GM18907 (cell line): ENCODE data around the gene PCDH9.
"Not testable (repeated sequence)": the region's sequence is repeated elsewhere in the genome, so short reads cannot be mapped to it uniquely, and the experiment has no call there.

Experiments
- ATAC-seq: cut with Tn5 transposase; IDR thresholded peaks from one replicate; pipeline ENCODE4 v1.9.1; 2021; ENCODE audit warnings: mild to moderate bottlenecking, moderate library complexity; ENCODE audit not compliant: unreplicated experiment

The PCDH9 gene

GRCh38 chr13:66634384-66634783, 595.8 kb downstream of the PCDH9 start:
- no peak for ATAC-seq

- ATAC-seq = no peak
Observed at GRCh38 chr13:66627512-66627911, 602.6 kb downstream of the PCDH9 start.

GRCh38 chr13:66624302-66624701, 605.8 kb downstream of the PCDH9 start:
- no peak for ATAC-seq

- no peak for ATAC-seq
Observed at GRCh38 chr13:66623129-66623820, 606.9 kb downstream of the PCDH9 start.

GRCh38 chr13:66621906-66622447, 608.2 kb downstream of the PCDH9 start:
- ATAC-seq = not testable (repeated sequence)

GRCh38 chr13:66618702-66619101, 611.4 kb downstream of the PCDH9 start:
- peak; percentile 74 for ATAC-seq

- no peak for ATAC-seq
Observed at GRCh38 chr13:66617786-66618185, 612.4 kb downstream of the PCDH9 start.

GRCh38 chr13:66612983-66613382, 617.2 kb downstream of the PCDH9 start:
- ATAC-seq = no peak

- no peak for ATAC-seq
Observed at GRCh38 chr13:66586489-66586888, 643.6 kb downstream of the PCDH9 start.

GRCh38 chr13:66585669-66586203, 644.4 kb downstream of the PCDH9 start:
- ATAC-seq = no peak

- no peak for ATAC-seq
Observed at GRCh38 chr13:66581675-66582074, 648.5 kb downstream of the PCDH9 start.

- ATAC-seq = no peak
Observed at GRCh38 chr13:66578305-66578704, 651.8 kb downstream of the PCDH9 start.

GRCh38 chr13:66577358-66577757, 652.8 kb downstream of the PCDH9 start:
- ATAC-seq = peak; percentile 57

GRCh38 chr13:66576381-66576780, 653.8 kb downstream of the PCDH9 start:
- ATAC-seq = peak; percentile 72

- ATAC-seq = no peak
Observed at GRCh38 chr13:66574606-66575005, 655.5 kb downstream of the PCDH9 start.

GRCh38 chr13:66567899-66568612, 662.1 kb downstream of the PCDH9 start:
- ATAC-seq = no peak

GRCh38 chr13:66565279-66565678, 664.9 kb downstream of the PCDH9 start:
- ATAC-seq = no peak

GRCh38 chr13:66563076-66563475, 667.1 kb downstream of the PCDH9 start:
- ATAC-seq = no peak

- no peak for ATAC-seq
Observed at GRCh38 chr13:66562054-66562453, 668.1 kb downstream of the PCDH9 start.

GRCh38 chr13:66560991-66561390, 669.1 kb downstream of the PCDH9 start:
- ATAC-seq = no peak

- no peak for ATAC-seq
Observed at GRCh38 chr13:66560189-66560588, 669.9 kb downstream of the PCDH9 start.

GRCh38 chr13:66559093-66559492, 671.0 kb downstream of the PCDH9 start:
- ATAC-seq = no peak
